IPS-18c (cell line): ENCODE results near the gene ADGRD1.

ENCODE experiments used
- H3K4me3 ChIP-seq: 2 replicates; pipeline ENCODE4 v1.7.0; 2013; ENCODE audit warnings: low read depth, mild to moderate bottlenecking, low read length, moderate library complexity; ENCODE audit not compliant: insufficient read depth
- H3K9me3 ChIP-seq: one replicate; pipeline ENCODE4 v1.6.1; 2013; ENCODE audit warnings: mild to moderate bottlenecking, low read length, moderate library complexity; ENCODE audit not compliant: control insufficient read depth, insufficient read depth

Gene ADGRD1

GRCh38 chr12:131020326-131021153, 66.8 kb downstream of the ADGRD1 start:
- Histone ChIP-seq H3K9me3 (peaks cover 2% of the 10 kb centered on the region), H3K4me3 (no peak overlapping the region)

GRCh38 chr12:131021154-131021541, 67.4 kb downstream of the ADGRD1 start:
- Histone ChIP-seq H3K4me3 (no peak overlapping the region), H3K9me3 (peaks cover 2% of the 10 kb centered on the region)

- peaks cover 2% of the 10 kb centered on the region for H3K9me3 ChIP-seq
- H3K4me3 ChIP-seq = no peak overlapping the region
These were observed 70.3 kb downstream of the ADGRD1 start for GRCh38 chr12:131024026-131024425.

- peaks cover 2% of the 10 kb centered on the region for H3K9me3 ChIP-seq
- no peak overlapping the region for H3K4me3 ChIP-seq
These were observed 71.0 kb downstream of the ADGRD1 start for GRCh38 chr12:131024721-131025120.

- Histone ChIP-seq H3K9me3 (no peaks in the 10 kb centered on the region), H3K4me3 (no peak overlapping the region)
These were observed 71.5 kb downstream of the ADGRD1 start for GRCh38 chr12:131025234-131025633.

- H3K9me3 ChIP-seq = no peaks in the 10 kb centered on the region
- H3K4me3 ChIP-seq = no peak overlapping the region
These were observed 72.4 kb downstream of the ADGRD1 start for GRCh38 chr12:131025939-131026702.

GRCh38 chr12:131026754-131027153, 73.0 kb downstream of the ADGRD1 start:
- Histone ChIP-seq H3K4me3 (no peak overlapping the region), H3K9me3 (no peaks in the 10 kb centered on the region)

- no peak overlapping the region for H3K4me3 ChIP-seq
These were observed 73.6 kb downstream of the ADGRD1 start for GRCh38 chr12:131027264-131027663.

GRCh38 chr12:131027876-131028586, 74.3 kb downstream of the ADGRD1 start:
- Histone ChIP-seq H3K9me3 (no peaks in the 10 kb centered on the region), H3K4me3 (no peak overlapping the region)

More at GRCh38 chr12:131027264-131027663, 73.6 kb downstream of the ADGRD1 start:
- no peaks in the 10 kb centered on the region for H3K9me3 ChIP-seq

GRCh38 chr12:131028587-131029338, 75.1 kb downstream of the ADGRD1 start:
- H3K9me3 ChIP-seq = no peaks in the 10 kb centered on the region
- no peak overlapping the region for H3K4me3 ChIP-seq

GRCh38 chr12:131030472-131031328, 77.0 kb downstream of the ADGRD1 start:
- Histone ChIP-seq H3K4me3 (no peak overlapping the region), H3K9me3 (no peaks in the 10 kb centered on the region)

GRCh38 chr12:131032082-131032750, 78.5 kb downstream of the ADGRD1 start:
- no peak overlapping the region for H3K4me3 ChIP-seq

GRCh38 chr12:131033486-131033885, 79.8 kb downstream of the ADGRD1 start:
- Histone ChIP-seq H3K4me3 (no peak overlapping the region), H3K9me3 (no peaks in the 10 kb centered on the region)

More at GRCh38 chr12:131032082-131032750, 78.5 kb downstream of the ADGRD1 start:
- no peaks in the 10 kb centered on the region for H3K9me3 ChIP-seq

GRCh38 chr12:131033886-131034482, 80.3 kb downstream of the ADGRD1 start:
- H3K4me3 ChIP-seq = no peak overlapping the region
- H3K9me3 ChIP-seq = no peaks in the 10 kb centered on the region

- H3K9me3 ChIP-seq = no peaks in the 10 kb centered on the region
- H3K4me3 ChIP-seq = no peak overlapping the region
These were observed 81.0 kb downstream of the ADGRD1 start for GRCh38 chr12:131034631-131035244.
